PC-3 (cell line): ENCODE measurements around the gene RUBCN. TPM values are rescaled to one million over a fixed set of nuclear protein-coding genes. Genes with fewer than 3 reads are reported as not detected.
"Not testable (repeated sequence)": the region's sequence is repeated elsewhere in the genome, so short reads cannot be mapped to it uniquely, and the experiment has no call there.

Experiments used
- ATAC-seq: fragments of 200-7000 bp; cut with Tn5 transposase; 2 replicates; pipeline ENCODE4 v1.9.1; 2020; ENCODE audit warnings: mild to moderate bottlenecking, moderate library complexity
- BruUV-seq: library from RNA; stranded (reverse); fragments of 400-500 nt; replicated peaks from 2 replicates; lab custom pipeline; 2021; lab: Mats Ljungman, UMichigan
- CTCF ChIA-PET: fragments of 300-600 bp; sonication (Branson Sonifier 250); formaldehyde crosslinking; loops from one replicate; lab custom pipeline; 2022; ENCODE audit warnings: antibody characterized with exemption; lab: Charles Lee
- POLR2A ChIA-PET: fragments of 300-600 bp; sonication (Branson Sonifier 250); formaldehyde crosslinking; loops from one replicate; lab custom pipeline; 2022; ENCODE audit warnings: antibody characterized with exemption; ENCODE audit not compliant: unreplicated experiment; lab: Charles Lee
- DNase-seq: peaks from one replicate; pipeline ENCODE4 v3.0.0-alpha.2; 2015
- H2AFZ ChIP-seq: fragments of 300-600 bp; sonication (generic); 2 replicates; pipeline ENCODE4 v1.6.0; 2016; ENCODE audit warnings: antibody characterized with exemption, low read length
- H3F3A ChIP-seq: fragments of 300-600 bp; sonication (generic); one replicate; pipeline ENCODE4 v1.6.0; 2017; ENCODE audit warnings: antibody characterized with exemption, low read length, control low read depth, mild to moderate bottlenecking; ENCODE audit not compliant: unreplicated experiment
- H3K27ac ChIP-seq: fragments of 300-600 bp; sonication (generic); 2 replicates; pipeline ENCODE4 v1.5.1; 2016; ENCODE audit warnings: mild to moderate bottlenecking, low read length
- H3K27me3 ChIP-seq: fragments of 300-600 bp; sonication (generic); 2 replicates; pipeline ENCODE4 v1.6.1; 2016; ENCODE audit warnings: low read length, mixed read lengths
- H3K36me3 ChIP-seq: fragments of 300-600 bp; sonication (generic); 2 replicates; pipeline ENCODE4 v1.6.1; 2016; ENCODE audit warnings: low read depth, mixed run types, low read length, mixed read lengths
- H3K4me1 ChIP-seq: fragments of 300-600 bp; sonication (generic); 2 replicates; pipeline ENCODE4 v1.5.1; 2016; ENCODE audit warnings: low read length; ENCODE audit not compliant: insufficient read depth
- H3K4me2 ChIP-seq: fragments of 300-600 bp; sonication (generic); 2 replicates; pipeline ENCODE4 v1.6.0; 2016; ENCODE audit warnings: low read length
- H3K4me3 ChIP-seq: fragments of 300-600 bp; sonication (generic); 2 replicates; pipeline ENCODE4 v1.5.1; 2016; ENCODE audit warnings: mild to moderate bottlenecking, low read length, mixed read lengths
- H3K79me2 ChIP-seq: fragments of 300-600 bp; sonication (generic); 2 replicates; pipeline ENCODE4 v1.6.1; 2017; ENCODE audit warnings: low read length, mixed read lengths
- H3K9ac ChIP-seq: fragments of 300-600 bp; sonication (generic); 2 replicates; pipeline ENCODE4 v1.6.0; 2016; ENCODE audit warnings: mild to moderate bottlenecking, low read length
- H3K9me2 ChIP-seq: fragments of 300-600 bp; sonication (generic); replicated peaks from 2 replicates; pipeline ENCODE4 v1.6.1; 2016; ENCODE audit warnings: mixed run types, low read length, mixed read lengths
- H3K9me3 ChIP-seq: fragments of 300-600 bp; sonication (generic); 2 replicates; pipeline ENCODE4 v1.6.1; 2016; ENCODE audit warnings: low read length, mixed read lengths
- H4K20me1 ChIP-seq: fragments of 300-600 bp; sonication (generic); 2 replicates; pipeline ENCODE4 v1.6.1; 2016; ENCODE audit warnings: low read length, mixed read lengths
- EZH2 ChIP-seq: fragments of 300-600 bp; sonication (generic); IDR thresholded peaks from one replicate; pipeline ENCODE4 v1.6.1; 2017; ENCODE audit warnings: antibody characterized with exemption, mild to moderate bottlenecking, low read length; ENCODE audit not compliant: unreplicated experiment
- EZH2phosphoT487 ChIP-seq: fragments of 300-600 bp; sonication (generic); IDR thresholded peaks from 2 replicates; pipeline ENCODE4 v1.6.1; 2018; ENCODE audit warnings: mild to moderate bottlenecking, antibody characterized with exemption, low read length, borderline replicate concordance
- intact Hi-C: fragments of 100-400 bp; cut with micrococcal nuclease; formaldehyde crosslinking; loops from 2 replicates; pipeline ENCODE4 v1.9.0; 2023
- total RNA-seq: library from RNA; depleted of rRNA; stranded (reverse); fragments of >200 nt; gene quantifications from 2 replicates; pipeline ENCODE4 v1.2.3, GENCODE V29; 2014
- TF ChIP-seq, protein P1 (sequence below): fragments of 300-600 bp; sonication (generic); conservative IDR thresholded peaks from 2 replicates; pipeline ENCODE4 v1.5.1; 2017; ENCODE audit warnings: antibody characterized with exemption, low read depth, mild to moderate bottlenecking, low read length

RUBCN gene
- total RNA-seq, 1 experiment from 2014 or later: 24.5 TPM

- Histone ChIP-seq H3F3A (peaks cover 4% of the 10 kb centered on the region), H2AFZ (no peak overlapping the region), H3K9me2 (no peaks in the 10 kb centered on the region), H3K79me2 (peaks cover 26% of the 10 kb centered on the region), H3K36me3 (0 out of 2 replicates have a peak, but pooled peaks cover 3% of the 10 kb centered on the region), H3K4me2 (peak overlapping the region; percentile 82), H3K27me3 (no peaks in the 10 kb centered on the region), H3K9ac (peak overlapping the region; percentile 73), H3K9me3 (no peaks in the 10 kb centered on the region), H3K4me3 (peak overlapping the region; percentile 53; the same call in 1 of the 2 replicates), H4K20me1 (no peaks in the 10 kb centered on the region), H3K27ac (peak overlapping the region; percentile 92), H3K4me1 (peaks cover 27% of the 10 kb centered on the region)
- DNase-seq: no peak
- ChIA-PET POLR2A (interaction anchor here (1.1 kb wide), 1 partner anchor 13 kb away, joined by 4 read pairs; no protein-coding TSS in a partner anchor), CTCF (no interaction called here)
- BruUV-seq: no TSS peak
- intact Hi-C loops: loop anchor here (5.0 kb wide), 1 partner anchor 34 kb away; the partner anchor contains the start of gene FYTTD1
- TF ChIP-seq EZH2phosphoT487 (no peak), EZH2 (no peak)
- TF ChIP-seq, protein P1, sequence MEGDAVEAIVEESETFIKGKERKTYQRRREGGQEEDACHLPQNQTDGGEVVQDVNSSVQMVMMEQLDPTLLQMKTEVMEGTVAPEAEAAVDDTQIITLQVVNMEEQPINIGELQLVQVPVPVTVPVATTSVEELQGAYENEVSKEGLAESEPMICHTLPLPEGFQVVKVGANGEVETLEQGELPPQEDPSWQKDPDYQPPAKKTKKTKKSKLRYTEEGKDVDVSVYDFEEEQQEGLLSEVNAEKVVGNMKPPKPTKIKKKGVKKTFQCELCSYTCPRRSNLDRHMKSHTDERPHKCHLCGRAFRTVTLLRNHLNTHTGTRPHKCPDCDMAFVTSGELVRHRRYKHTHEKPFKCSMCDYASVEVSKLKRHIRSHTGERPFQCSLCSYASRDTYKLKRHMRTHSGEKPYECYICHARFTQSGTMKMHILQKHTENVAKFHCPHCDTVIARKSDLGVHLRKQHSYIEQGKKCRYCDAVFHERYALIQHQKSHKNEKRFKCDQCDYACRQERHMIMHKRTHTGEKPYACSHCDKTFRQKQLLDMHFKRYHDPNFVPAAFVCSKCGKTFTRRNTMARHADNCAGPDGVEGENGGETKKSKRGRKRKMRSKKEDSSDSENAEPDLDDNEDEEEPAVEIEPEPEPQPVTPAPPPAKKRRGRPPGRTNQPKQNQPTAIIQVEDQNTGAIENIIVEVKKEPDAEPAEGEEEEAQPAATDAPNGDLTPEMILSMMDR: no peak
- no peak; the same call in 1 of the 2 replicates for ATAC-seq
Measured at GRCh38 chr3:197713477-197713822, 23.3 kb downstream of the RUBCN start.

- peaks cover 15% of the 10 kb centered on the region; the same call in 1 of the 2 replicates for H3K79me2 ChIP-seq
- no peaks in the 10 kb centered on the region for H3K9me2 ChIP-seq
- intact Hi-C loops: loop anchor here (5.0 kb wide), 1 partner anchor 35 kb away; the partner anchor contains the start of gene FYTTD1
Measured at GRCh38 chr3:197711973-197712707, 24.6 kb downstream of the RUBCN start.

DNA sequence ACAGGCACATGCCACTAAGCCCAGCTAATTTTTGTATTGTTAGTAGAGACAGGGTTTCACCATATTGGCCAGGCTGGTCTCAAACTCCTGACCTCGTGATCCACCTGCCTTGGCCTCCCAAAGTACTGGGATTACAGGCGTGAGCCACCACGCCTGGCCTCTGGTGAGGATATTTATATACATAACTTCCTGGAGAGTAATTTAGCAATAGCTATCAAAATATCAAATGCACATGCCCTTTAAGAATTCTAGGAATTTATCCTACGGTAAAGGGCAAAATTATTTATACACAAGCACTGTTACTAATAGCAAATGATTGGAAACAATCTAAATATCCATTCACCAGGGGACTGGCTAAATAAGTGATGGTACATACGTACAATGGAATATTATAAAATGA is 25.7 kb downstream of the RUBCN start:
- H3K9ac ChIP-seq, ATAC-seq, H3K4me2 ChIP-seq, H2AFZ ChIP-seq, H3K36me3 ChIP-seq, BruUV-seq, H3K4me3 ChIP-seq, H3K27me3 ChIP-seq, H3K9me3 ChIP-seq, CTCF ChIA-PET, DNase-seq, H3K9me2 ChIP-seq, POLR2A ChIA-PET, H4K20me1 ChIP-seq, H3F3A ChIP-seq: not testable (repeated sequence)
- intact Hi-C loops: loop anchor here (5.0 kb wide), 1 partner anchor 36 kb away; the partner anchor contains the start of gene FYTTD1
- H3K27ac ChIP-seq: peak overlapping the region; percentile 92; the same call in 1 of the 2 replicates
- peaks cover 15% of the 10 kb centered on the region; the same call in 1 of the 2 replicates for H3K79me2 ChIP-seq
- peaks cover 19% of the 10 kb centered on the region for H3K4me1 ChIP-seq

More at GRCh38 chr3:197711973-197712707, 24.6 kb downstream of the RUBCN start:
- no peaks in the 10 kb centered on the region for H3K27me3 ChIP-seq
- no peaks in the 10 kb centered on the region for H3K9me3 ChIP-seq
- peaks cover 19% of the 10 kb centered on the region for H3K4me1 ChIP-seq
- H2AFZ ChIP-seq: peak overlapping the region; percentile 49
- POLR2A ChIA-PET: interaction anchor here (0.7 to 1.0 kb wide), 3 partner anchors 9 to 43 kb away, joined by 3 to 9 read pairs (median 6); no protein-coding TSS in a partner anchor
- ATAC-seq: peak; percentile 100
- H3F3A ChIP-seq: peaks cover 4% of the 10 kb centered on the region
- peak overlapping the region; percentile 53 for H3K4me3 ChIP-seq
- H3K27ac ChIP-seq: peak overlapping the region; percentile 92
- peak overlapping the region; percentile 82 for H3K4me2 ChIP-seq
- CTCF ChIA-PET: interaction anchor here (0.7 kb wide), 2 partner anchors 9 to 23 kb away, joined by 3 read pairs; no protein-coding TSS in a partner anchor
- BruUV-seq: TSS peak; percentile 68
- no peaks in the 10 kb centered on the region for H3K36me3 ChIP-seq
- peak; percentile 99 for DNase-seq
- TF ChIP-seq EZH2phosphoT487 (no peak), EZH2 (no peak)
- TF ChIP-seq, protein P1: no peak
- no peaks in the 10 kb centered on the region for H4K20me1 ChIP-seq
- peak overlapping the region; percentile 73 for H3K9ac ChIP-seq
